OCI-M2 (cell line): ENCODE results near the gene PPFIA1.
"Not testable (repeated sequence)": the region's sequence is repeated elsewhere in the genome, so short reads cannot be mapped to it uniquely, and the experiment has no call there.

Experiments
- DNase-seq: peaks from one replicate; lab custom pipeline; 2025; ENCODE audit not compliant: unreplicated experiment; lab: John Stamatoyannopoulos, UW

PPFIA1 gene

GRCh38 chr11:70324376-70325115 is 54.1 kb downstream of the PPFIA1 start:
- DNase-seq: no peak

DNA sequence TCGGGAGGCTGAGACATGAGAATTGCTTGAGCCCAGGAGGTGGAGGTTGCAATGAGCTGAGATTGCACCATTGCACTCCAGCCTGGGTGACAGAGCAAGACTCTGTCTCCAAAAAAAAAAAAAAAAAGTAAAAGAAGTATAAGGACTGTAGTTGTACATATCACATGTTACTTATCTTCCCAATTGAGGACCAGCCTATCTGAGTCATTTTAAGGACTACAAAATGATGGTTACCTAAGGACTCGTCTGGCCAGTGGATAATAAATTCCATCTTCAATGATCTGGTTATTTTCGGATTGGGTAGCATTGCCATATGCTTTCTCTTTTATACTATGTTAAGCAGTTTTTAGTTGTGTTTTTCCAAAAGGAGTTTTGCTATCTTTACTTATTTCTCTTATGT is 55.3 kb downstream of the PPFIA1 start:
- DNase-seq: no peak

- no peak for DNase-seq
Observed at GRCh38 chr11:70326365-70326811, 55.9 kb downstream of the PPFIA1 start.

DNA sequence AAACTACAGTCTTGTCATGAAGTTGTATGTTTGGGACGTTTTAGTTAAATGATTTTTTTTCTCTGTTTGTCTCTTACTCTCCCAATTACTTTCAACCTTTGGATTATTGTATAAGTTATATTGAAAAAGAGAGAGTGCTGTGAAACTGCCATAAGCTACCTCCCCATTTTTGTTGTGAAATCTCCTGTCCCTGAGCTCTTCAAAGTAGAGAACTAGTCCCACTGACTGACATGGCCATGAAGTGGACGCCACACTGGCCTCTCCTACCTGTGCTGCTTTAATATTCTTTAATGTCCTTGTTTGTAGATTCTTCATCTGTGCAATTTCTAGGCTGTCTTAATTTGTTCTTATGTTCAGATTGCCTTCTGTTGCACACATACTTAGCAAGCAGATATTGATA is 56.3 kb downstream of the PPFIA1 start:
- no peak for DNase-seq

GRCh38 chr11:70327717-70328116 is 57.2 kb downstream of the PPFIA1 start:
- no peak for DNase-seq

DNA sequence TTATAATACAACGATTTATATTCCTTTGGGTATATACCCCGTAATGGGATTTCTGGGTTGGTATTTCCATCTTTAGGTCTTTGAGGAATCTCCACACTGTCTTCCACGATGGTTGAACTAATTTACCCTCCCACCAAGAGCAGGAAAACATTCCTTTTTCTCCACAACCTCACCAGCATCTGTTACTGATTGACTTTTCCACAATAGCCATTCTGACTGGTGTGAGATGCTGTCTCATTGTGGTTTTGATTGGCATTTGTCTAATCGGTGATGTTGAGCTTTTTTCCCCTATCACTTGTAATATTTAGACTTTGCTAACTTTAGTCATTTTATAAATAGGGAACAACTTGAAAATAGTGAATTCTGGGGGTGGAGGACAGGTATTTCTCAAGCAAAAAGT is 58.1 kb downstream of the PPFIA1 start:
- DNase-seq: no peak

DNA sequence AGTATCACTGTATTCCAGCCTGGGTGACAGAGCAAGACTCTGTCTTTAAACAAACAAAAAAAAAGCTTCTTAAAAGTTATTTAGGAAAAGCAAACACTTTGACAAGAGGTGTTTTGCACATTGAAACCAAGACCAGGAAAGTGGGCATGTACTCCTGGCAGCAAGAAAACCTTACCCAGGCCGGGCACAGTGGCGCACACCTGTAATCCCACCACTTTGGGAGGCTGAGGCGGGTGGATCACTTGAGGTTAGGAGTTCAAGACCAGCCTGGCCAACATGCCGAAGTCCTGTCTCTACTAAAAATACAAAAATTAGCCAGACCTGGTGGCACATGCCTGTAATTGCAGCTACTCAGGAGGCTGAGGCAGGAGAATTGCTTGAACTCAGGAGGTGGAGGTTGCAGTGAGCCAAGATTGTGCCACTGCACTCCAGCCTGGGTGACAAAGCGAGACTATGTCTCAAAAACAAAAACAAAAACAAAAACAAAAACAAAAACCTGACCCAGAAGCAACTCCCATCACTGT is 60.9 kb downstream of the PPFIA1 start:
- DNase-seq: not testable (repeated sequence)

- no peak for DNase-seq
Observed at GRCh38 chr11:70331901-70332300, 61.4 kb downstream of the PPFIA1 start.

GRCh38 chr11:70332567-70332966 is 62.1 kb downstream of the PPFIA1 start:
- no peak for DNase-seq

DNA sequence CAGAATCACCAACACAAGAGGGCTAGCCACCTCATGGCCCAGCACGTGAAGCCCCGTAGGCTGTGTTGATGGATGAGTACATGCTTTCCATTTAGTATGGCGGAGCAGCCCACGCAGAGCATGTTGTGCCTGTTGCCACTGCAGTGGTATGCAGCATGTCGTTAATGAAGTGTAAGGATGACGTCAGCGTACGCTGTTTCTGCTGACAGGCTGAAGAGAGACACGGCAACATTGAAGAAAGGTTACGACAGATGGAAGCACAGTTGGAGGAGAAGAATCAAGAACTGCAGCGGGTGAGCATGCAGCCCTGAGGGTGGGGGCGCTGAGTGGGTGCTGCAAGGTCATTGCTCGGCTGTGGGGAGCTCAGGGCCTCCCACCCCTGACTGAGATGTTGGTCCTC is 62.8 kb downstream of the PPFIA1 start:
- no peak for DNase-seq

- no peak for DNase-seq
Observed at GRCh38 chr11:70334351-70334995, 64.0 kb downstream of the PPFIA1 start.

GRCh38 chr11:70335511-70335910 is 65.0 kb downstream of the PPFIA1 start:
- DNase-seq: no peak

- no peak for DNase-seq
Observed at GRCh38 chr11:70338594-70338993, 68.1 kb downstream of the PPFIA1 start.

- DNase-seq: no peak
Observed at GRCh38 chr11:70339066-70339465, 68.6 kb downstream of the PPFIA1 start.

DNA sequence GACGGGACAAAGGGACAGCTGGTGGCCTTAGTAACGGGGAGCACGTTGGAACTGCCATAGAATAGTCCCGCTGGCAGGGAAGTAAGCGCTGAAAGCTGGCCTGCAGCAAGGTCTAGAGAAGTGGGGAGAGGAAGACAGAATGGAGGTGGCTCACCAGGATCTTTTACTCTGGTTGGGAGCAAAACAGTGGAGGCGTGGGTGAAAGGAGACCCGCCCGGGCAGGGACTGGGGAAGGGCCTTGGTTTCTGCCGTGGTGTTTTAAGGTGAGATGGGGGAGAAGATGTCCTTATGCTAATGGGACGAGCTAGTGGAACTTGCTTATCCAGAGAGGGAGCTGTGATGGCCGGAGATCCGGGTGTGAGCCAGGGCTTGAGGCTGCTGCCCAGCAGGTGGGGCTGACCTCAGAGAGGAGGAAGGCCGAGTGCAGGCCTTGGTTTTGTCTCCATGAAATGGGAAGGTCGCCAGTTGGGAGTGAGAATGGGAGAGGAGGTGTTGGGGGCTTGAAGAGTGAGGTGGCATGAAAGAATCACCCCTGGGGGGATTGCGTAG is 71.5 kb downstream of the PPFIA1 start:
- DNase-seq: no peak

GRCh38 chr11:70343636-70344035 is 73.1 kb downstream of the PPFIA1 start:
- no peak for DNase-seq

- DNase-seq: no peak
Observed at GRCh38 chr11:70348191-70348590, 77.7 kb downstream of the PPFIA1 start.

- DNase-seq: no peak
Observed at GRCh38 chr11:70348608-70349007, 78.1 kb downstream of the PPFIA1 start.

DNA sequence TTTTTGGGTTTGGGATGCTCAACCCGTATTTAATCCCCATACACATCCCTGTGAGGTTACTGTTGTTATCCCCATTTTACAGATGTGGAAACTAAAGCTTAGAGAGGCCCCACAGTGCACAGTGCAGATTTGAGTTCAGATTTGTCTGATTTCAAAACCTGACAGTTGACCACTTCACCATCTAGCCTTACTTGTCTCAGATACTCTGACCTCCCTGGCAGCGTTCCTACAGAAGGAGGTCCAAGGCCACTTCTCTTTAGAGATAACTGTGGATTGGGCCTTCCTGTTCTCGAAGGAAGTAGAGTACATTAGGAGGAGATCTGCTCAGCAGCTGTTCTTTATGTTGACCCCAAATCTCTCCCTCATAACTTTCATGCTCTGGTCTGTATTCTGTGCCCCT is 81.2 kb downstream of the PPFIA1 start:
- DNase-seq: no peak

DNA sequence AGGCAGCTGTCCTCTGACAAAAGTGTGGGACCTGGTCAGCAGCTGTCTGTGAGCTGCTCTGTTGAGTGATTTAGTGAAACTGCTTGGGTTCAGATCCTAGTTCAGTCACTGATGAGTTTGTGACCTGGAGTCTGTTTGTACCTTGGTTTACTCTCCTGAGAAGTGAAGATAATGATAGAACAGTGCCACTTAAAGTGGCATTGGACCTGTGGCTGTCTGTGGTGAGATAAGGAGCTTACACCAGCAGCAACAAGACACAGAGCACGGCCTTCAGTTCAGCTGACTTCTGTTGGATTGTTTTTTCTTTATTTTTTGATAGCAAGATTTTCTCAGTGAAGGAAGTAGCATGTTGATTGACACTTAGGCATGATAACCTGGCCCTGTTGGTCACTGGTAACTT is 81.6 kb downstream of the PPFIA1 start:
- DNase-seq: no peak

GRCh38 chr11:70352601-70353000 is 82.1 kb downstream of the PPFIA1 start:
- DNase-seq: no peak

- no peak for DNase-seq
Observed at GRCh38 chr11:70353329-70353728, 82.8 kb downstream of the PPFIA1 start.
